HT-29 (cell line): ENCODE results near the gene UST. TPM values are rescaled to one million over a fixed set of nuclear protein-coding genes. Genes with fewer than 3 reads are reported as not detected.
"Not testable (repeated sequence)": the region's sequence is repeated elsewhere in the genome, so short reads cannot be mapped to it uniquely, and the experiment has no call there.

Experiments
- DNase-seq: peaks from one replicate; pipeline ENCODE4 v3.0.0-alpha.2; 2015; ENCODE audit warnings: low spot score
- total RNA-seq: library from RNA; depleted of rRNA; stranded (reverse); fragments of >200 nt; shearing (Covaris generic); gene quantifications from 2 replicates; pipeline ENCODE4 v1.2.3, GENCODE V29; 2014

The UST gene
- total RNA-seq, 1 experiment from 2014 or later = 3.1 TPM

DNA sequence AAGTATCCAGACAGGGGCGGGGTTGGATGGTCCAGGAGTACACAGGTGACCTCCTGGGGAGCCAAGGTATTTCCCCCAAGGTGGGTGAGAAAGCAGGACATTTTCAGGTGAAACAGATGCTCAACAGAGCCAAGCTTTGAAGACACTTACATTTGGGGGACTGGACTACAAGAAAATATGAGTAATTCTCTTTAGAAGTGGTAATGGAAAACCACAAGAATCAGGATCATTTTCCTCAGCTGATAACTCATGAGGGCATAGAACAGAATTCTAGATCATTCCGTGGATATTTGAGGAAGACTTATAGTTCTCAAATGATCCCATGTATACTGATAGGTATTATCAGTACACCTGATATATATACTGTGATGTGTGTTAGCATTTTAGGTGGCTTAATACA lies 89.9 kb downstream of the UST start:
- DNase-seq = no peak

GRCh38 chr6:148837941-148838340 lies 91.1 kb downstream of the UST start:
- peak; percentile 66 for DNase-seq

- DNase-seq = no peak
Measured at GRCh38 chr6:148839044-148839443, 92.2 kb downstream of the UST start.

DNA sequence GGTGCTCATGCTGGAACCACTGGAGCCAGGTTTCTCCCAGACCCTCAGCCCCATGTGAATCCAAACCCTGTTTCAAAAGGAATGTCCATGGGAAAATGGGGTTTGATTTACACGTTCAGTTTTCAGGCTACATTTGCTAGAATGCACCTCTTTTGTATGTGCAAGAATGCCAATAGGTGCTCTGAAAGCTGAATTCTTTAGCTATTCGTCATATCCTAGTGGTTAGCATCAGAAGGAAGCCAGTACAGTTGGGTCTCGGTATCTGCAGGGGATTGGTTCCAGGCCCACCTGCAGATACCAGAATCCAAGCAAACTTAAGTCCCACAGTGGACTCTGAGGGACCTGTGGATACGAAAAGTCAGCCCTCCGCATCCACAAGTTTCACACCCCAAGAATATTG lies 93.4 kb downstream of the UST start:
- DNase-seq = no peak

GRCh38 chr6:148842296-148843019 lies 95.6 kb downstream of the UST start:
- no peak for DNase-seq

GRCh38 chr6:148845464-148845863 lies 98.6 kb downstream of the UST start:
- DNase-seq = no peak

DNA sequence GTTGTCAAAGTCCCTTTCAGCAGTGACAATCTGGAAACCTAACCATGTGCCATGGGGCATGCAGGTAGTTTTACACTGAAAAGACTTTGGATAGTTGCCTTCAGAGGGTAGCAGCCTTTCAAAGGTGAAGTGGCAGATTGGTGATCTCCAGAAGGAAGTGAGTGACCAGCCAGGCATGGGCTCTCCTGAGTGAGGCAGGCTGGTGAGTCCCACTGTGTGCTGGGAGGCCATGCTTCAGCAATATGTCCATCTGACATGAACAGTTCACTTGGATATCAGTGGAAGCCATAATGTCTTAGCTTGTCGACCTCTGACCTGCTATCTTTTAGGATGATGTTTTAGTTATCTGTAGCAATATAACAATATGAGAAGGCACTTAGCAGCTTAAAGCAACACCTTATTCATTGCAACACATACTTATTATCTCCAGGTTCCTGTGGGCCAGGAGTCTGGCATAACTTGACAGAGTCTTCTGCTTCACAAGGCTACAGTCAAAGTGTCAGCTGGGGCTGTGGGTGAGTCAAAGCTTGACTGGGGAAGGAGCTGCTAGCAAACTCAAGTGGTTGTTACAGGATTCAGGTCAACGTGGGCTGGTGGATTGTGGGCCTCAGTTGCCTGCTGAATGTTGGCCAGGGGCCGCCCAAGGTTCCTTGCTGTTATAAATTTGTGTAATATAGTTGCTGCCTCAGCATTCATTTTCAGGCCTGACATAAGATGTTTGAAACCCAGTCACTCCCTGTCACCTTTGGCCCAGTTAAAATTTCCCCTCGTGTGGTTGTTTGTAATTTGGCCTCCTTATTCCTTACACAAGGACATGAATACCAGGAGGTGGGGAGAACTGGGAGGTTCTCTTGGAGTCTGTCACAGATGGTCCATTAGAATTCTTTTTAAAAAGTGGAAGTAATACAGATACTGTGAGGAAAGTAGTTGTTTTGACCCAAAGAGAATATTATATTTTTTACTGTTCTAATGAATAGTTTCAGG lies 100.2 kb downstream of the UST start:
- DNase-seq = no peak

- no peak for DNase-seq
Measured at GRCh38 chr6:148848915-148849314, 102.1 kb downstream of the UST start.

GRCh38 chr6:148849449-148849848 lies 102.6 kb downstream of the UST start:
- DNase-seq = not testable (repeated sequence)

- DNase-seq = no peak
Measured at GRCh38 chr6:148850964-148851363, 104.1 kb downstream of the UST start.

- no peak for DNase-seq
Measured at GRCh38 chr6:148851683-148852556, 105.1 kb downstream of the UST start.

DNA sequence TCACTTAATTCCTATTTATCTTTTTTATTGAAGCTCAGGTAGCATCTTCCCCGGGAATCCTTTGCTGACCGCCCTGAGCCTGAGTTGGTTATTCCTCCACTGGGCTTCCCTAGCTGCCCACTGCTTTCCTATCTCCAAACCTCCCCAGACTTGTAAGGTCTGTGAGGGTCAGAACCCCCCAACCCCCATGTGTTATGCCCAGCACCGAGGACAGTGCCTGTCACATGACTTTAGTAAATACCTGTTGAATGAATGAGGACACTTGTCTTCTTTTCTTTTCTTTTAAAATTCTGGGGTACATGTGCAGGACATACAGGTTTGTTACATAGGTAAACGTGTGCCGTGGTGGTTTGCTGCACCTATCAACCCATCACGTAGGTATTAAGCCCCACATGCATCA lies 105.9 kb downstream of the UST start:
- no peak for DNase-seq

DNA sequence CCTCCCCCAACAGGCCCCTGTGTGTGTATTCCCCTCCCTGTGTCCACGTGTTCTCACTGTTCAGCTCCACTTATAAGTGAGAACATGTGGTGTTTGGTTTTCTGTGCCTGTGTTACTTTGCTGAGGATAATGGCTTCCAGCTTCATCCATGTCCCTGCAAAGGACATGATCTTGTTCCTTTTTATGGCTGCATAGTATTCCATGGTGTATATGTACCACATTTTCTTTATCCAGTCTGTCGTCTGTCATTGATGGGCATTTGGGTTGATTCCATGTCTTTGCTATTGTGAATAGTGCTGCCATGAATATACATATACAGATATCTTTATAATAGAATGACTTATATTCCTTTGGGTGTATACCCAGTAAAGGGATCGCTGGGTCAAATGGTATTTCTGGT lies 106.3 kb downstream of the UST start:
- not testable (repeated sequence) for DNase-seq

- no peak for DNase-seq
Measured at GRCh38 chr6:148854096-148854495, 107.3 kb downstream of the UST start.

- no peak for DNase-seq
Measured at GRCh38 chr6:148854992-148855391, 108.2 kb downstream of the UST start.

- no peak for DNase-seq
Measured at GRCh38 chr6:148855744-148856143, 108.9 kb downstream of the UST start.

GRCh38 chr6:148857798-148858390 lies 111.1 kb downstream of the UST start:
- no peak for DNase-seq

GRCh38 chr6:148864132-148864531 lies 117.3 kb downstream of the UST start:
- DNase-seq = not testable (repeated sequence)

GRCh38 chr6:148864941-148865340 lies 118.1 kb downstream of the UST start:
- DNase-seq = no peak

DNA sequence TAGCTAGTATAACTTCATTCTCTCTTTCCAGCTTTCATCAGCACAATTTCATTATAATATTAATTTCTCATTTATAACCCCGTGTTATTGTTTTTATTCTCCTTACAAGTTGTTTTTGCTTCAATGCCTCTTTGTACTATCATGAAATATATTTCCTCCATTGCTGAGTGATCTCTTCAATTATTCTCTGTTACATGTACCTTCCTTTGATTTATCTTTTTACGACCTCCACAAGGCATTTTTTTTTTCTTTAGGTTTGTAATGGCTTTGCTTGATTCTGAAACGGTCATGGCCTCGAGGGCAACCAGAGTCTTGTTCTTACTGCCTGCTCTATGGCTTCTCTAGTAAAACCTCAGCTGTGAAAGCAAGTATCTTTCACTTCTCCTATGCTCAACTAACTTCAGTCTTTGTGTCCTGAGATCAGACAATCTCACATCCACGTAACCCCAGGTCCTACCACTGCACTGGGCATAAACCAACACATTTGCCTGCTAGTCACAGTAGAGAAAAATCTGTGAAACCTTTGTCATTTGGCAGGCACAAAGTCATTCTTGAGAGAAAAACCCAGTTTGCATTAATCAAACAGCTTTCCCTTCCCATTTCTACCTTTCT lies 119.9 kb downstream of the UST start:
- no peak for DNase-seq

DNA sequence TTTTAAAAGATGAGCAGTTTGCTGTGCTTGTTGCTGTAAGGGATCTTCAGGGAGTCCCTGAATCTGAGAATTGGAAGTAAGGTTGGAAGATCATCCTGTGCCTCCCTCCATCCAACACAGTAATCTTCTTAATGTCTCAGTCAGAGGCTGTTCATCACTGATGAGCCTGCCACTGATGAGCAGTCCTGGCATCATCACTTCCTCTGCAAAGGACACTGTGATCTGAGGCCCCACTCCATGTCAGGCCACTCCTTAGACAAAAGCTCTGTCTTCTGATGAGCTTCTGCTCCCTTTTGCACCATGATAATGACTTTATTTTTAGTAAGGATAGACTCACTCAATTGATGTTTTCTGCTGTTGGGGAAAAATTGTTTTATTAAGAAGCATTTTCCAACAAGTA lies 121.0 kb downstream of the UST start:
- no peak for DNase-seq
